GM18520 (cell line): ENCODE results near the gene AJM1.

Experiments
- ATAC-seq: cut with Tn5 transposase; IDR thresholded peaks from one replicate; pipeline ENCODE4 v1.9.1; 2021; ENCODE audit not compliant: unreplicated experiment

AJM1 gene

DNA sequence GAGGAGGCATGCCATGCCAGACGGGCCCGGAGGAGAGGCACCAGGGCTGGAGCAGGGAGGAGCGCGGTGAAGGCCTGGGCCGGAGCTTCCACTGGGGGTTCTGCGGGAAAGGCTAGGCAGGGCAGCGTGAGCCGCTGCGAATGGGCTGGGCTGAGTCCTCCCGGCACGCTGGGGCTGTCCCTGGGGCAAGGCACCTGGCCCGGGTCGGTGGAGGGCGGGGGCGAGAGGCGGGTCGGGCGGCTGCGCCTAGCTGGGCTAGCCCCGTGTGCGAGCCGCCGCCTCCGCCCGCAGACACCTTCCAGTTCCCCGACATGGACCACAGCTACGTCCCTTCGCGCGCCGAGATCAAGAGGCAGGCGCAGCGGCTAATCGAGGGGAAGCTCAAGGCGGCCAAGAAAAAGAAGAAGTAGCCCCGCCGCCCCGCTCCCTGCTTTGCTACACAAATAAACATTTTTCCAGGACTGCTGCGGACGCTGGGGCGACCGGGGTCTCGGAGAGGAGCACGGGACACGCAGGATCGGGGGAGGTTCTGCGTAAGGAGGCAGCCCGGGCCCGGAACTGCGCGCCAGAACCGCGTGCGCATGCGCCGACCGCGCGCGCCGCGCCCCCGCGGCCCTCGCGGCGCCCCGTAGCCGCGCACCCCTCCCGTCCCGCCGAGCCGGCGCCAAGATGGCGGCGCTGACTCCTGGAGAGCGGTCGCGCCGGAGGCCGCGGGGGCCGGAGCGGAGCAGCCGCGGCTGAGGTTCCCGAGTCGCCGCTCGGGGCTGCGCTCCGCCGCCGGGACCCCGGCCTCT lies 34.8 kb upstream of the AJM1 start, which contains the start of gene RABL6:
Gene RABL6 (plus strand): TSS at position 668 of the 794 bp plus-strand sequence. CDS start 249 bp downstream, outside the sequence.
- peak; percentile 61 for ATAC-seq

DNA sequence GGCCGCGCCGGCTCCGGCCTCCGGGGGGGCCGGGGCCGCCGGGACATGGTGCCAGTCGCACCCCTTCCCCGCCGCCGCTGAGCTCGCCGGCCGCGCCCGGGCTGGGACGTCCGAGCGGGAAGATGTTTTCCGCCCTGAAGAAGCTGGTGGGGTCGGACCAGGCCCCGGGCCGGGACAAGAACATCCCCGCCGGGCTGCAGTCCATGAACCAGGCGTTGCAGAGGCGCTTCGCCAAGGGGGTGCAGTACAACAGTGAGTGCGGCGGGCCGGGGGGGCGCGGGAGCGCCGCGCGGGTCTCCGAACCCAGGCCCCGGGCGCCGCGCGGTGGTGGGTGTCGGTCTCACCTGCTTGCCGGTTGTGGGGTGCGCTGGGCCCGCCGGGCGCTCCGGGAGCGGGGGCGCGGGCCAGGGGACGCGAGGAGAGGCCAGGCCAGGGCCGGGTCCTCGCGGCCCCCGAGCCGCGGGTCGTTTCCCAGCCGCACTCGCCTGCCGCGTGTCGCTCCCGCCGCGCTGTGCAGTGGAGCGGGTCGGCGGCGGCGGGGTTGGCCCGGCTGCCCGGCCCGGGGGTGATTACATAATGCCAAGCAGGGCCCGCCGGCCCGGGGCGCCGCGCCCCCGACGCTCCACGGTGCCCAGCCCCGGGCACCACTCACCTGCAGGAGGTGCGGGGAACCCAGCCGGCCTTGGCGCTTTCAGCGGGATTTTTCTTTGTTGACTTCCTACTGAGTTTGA lies 34.0 kb upstream of the AJM1 start:
- ATAC-seq: peak; percentile 25

DNA sequence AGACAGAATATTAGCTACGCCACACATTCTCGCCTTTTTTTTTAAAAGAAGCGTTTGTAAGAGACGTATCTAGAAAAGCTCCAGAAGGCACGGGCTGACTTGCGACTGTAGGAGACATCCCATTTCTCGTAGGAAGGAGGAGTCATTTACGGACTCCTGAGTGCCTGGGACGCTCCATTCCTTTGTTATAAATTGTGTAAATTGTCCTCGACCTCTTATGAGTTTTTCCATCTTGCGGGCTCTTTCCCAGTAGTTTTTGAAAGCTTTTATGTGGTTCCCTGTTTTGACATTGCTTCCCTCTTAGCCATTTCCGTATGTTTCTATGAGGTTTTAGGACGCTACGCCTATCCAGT lies 33.5 kb upstream of the AJM1 start:
- no peak for ATAC-seq

DNA sequence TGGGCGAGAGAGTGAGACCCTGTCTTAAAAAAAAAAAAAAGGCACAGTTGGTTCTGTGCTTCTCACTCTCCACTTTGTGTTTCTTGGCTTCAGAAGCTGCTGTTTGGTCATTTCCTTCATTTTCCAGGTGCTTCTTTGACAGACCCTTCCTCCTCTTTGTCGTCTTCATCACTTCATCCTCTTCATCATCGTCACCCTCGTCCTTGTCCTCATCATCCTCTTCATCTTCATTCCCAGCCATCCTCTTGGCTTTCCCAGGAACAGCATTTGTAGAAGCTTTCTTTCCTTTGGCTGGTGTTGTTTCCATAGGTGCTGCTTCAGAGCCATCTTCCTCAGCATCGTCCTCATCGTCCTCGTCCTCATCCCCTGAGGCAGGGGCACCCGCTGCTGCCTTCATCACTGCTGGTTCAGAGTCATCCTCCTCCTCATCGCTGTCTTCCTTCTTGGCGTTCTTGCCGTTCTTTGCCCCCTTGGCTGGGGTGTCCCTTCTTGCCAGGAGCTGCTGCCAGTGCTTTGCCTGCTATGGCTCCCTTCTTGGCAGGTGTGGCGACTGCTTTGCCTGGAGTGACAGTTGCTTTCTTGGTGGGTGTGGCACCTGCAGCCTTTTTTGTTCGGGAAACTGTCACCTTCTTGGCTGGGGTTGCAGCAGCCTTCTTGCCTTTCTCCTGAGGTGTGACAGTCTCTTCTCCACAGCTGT lies 27.4 kb upstream of the AJM1 start:
- no peak for ATAC-seq

DNA sequence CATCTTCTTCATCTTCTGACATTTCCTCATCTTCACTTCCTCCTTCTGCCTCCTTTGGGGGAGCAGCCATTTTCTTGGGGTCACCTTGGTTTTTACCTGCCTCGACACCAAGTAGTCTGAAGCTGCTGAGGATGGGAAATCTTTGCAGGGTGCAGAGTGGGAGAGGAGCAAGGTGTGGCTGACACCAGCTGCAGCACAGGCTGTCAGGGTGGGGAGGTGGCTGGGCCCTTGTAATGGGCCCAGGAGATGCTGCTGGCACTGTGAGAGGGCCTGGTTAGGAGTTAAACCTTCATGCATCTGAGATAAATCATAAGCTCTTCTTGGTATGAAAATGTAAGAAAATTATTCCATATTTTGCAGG lies 26.9 kb upstream of the AJM1 start:
- ATAC-seq: no peak

DNA sequence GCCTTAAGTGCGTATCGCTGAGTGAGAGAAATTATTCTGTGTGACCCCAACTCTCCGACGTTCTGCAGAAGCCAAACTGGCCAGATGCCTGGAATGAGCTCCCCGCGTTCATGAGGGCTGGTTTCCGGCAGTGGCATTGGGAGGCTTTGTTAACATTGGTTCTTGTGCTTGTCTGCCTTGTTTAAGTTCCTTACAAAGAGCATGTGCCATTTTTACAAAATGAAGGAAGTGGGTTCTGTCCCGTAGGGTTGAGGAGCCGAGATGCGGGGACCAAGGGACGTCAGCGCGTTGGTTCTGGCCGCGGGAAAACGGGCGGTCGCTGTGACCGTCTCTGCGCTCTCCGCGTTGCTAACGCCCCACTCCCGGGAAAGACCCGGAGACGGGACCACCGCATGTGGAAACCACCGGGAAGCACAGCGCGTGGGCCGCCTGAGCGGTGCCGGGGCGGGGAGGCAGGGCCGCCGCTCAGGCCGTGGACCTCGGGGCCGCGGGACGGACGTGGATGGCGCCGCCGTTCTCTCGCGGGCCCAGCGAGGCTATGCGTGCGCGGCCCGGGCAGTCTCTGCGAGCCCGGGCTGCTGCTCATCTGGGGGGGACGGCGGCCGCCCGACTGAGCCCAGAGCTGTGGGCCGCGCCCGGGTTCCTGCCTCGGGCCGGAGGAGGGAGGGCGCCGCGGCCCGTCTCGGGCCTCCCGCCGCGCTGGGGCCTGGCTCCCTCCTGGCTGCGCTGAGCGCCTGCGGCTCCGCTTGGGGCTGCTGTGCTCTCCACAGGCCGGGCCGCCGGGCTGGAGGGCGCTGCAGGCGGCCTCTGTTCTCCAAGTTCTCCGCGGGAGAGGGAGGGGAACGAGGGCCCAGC lies 21.1 kb upstream of the AJM1 start:
- ATAC-seq: no peak

DNA sequence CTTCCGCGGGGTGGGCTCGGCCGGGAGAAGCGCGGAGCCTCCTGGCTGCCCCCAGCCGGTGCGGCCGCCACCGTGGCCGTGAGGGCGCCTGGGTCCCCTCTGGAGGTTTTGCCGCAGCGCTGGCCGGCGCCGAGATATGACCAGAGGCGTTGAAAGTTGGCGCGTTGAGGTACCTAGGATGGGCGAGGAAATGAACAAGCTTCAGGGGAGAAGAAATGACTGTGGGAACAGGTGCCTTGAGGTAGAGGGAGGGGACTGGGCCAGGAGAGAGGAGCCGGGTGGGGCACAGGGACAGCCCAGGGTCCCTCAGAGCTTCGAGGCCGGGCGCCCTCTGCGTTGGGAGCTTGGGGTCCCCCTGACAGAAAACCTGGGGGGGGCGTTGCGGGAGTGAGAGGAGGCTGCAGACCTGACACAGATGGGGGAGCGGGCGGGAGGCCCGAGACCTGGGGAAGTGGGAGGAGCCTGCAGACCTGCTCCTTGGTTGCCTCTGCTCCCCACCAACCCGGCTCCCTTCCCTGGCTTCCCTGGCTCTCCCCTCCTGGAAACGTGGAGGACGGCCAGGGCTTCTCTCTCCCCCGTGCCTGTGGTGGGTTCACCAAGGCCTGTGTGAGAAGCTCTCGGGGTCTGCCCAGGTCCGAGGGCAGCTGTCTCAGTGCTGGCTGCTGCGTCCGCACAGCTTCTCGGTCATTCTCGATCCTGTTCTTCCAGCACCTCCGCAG lies 20.3 kb upstream of the AJM1 start:
- no peak for ATAC-seq

DNA sequence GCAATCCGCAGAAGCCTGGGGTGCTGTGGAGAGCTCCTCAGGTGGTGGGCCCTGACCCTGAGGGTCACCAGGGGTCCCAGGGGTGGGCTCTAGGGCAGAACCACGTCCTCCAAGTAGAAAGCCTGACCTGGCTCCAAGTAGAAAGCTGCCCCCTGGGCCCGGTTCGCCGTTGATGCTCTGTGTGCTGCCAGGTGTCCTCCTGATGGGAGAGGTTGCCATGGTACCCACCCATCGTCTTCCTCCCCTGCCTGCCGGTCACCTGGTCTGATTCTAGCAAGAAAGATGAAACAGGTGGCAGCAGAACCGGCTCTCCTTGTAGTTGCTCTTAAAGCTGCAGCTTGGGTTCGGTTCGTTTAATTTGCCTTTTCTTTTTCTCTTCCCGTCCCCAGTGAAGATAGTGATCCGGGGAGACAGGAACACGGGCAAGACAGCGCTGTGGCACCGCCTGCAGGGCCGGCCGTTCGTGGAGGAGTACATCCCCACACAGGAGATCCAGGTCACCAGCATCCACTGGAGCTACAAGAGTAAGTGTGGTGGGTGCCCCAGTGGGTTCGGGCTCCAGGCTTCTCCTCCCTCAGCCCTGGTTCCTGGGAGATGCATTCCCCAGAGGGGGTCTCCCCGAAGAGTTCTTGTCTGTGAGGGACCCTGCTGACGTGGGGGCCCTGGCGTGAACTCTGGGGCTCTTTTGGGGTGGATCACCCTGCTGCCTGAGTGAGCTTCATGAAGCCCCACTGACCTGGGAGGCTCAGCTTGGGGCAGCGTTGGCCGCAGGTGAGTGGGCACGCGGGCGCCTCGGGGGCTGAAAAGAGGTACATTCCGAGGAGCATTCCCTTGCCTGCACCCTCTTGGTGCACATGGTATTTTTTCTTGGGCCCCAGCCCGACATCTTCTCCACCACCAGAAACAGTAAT lies 18.9 kb upstream of the AJM1 start:
- no peak for ATAC-seq

DNA sequence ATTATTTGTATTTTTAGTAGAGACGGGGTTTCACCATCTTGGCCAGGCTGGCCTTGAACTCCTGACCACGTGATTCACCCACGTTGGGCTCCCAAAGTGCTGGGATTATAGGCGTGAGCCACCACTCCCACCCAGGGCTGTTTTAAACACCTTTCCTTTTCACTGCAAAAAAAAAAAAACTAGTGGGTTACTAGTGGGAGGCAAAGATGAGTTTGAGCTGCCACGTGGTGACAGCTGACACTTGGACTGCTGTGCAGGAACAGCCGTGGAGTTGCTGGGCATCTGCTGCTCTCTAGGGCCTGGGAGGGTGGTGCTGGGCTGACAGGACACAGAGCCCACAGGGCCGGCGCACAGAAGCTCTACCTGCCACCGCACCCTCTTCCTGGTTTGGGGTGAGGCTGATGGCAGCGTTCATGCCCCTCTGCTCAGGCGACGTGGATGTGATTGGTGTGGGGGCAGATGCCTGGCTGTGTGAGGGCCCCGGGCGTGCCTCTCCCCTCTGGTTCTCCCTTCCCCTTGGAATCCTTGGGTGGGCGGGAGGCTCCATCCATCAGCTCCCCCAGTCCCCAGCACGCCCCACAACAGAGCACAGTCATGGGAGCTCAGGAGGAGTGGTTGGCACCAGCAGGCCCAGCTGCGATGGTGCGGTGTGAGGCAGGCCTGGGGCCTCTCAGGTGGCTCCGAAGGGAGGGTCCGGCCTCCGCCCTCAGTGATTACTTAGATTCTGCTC lies 17.6 kb upstream of the AJM1 start:
- no peak for ATAC-seq

DNA sequence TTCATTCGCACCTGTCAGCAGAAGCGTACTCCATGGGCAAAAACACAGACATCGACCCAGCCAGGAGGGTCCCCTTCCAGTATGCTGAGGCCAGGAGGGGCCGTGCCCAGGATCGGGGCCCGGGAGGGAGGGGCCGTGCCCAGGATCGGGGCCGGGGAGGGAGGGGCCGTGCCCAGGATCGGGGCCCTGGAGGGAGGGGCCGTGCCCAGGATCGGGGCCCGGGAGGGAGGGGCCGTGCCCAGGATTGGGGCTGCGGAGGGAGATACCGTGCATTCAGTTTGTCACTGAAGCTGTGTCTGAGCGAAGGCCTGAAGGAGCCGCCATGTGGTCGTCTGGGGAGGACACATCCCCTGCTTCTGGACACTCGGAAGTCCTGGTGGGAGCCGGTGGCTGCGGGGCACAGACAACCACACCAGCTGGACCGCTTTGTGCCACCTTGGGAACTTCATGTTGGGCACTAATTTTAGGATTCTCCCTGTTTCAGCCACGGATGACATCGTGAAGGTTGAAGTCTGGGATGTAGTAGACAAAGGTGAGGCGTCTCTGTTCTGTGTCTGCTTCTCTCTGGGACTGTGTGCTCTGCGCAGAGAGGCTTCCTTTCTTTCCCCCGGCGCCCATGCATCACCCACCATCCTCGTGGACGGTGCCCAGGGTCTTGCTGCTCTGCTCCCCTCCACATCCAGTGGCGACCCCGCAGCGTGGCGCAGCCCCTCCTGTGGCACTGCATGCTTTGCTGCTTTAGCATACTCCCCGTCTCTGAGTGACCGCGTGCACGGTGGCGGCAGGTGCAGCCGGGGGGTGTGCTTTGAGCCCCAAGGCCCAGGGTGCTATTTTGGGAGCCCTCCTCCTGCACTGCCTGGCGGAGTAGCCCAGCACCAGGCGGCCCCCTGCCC lies 16.7 kb upstream of the AJM1 start:
- no peak for ATAC-seq

DNA sequence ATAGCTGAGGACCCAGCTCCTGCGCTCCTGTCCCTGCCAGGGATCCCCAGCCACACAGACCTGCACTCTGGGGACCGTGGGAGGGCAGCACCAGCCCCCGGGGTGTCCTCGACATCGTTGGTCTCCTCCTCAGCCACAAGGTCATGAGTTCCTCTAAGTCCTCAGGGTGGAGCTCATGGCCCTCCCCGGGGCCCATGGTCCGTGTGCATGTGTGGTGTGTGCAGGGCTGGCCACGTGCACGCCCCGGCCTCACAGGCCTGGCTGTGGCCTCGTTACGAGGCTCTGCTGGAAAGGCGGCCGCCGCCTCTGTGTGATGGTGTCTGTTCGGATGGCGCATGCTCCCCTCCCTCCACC lies 16.1 kb upstream of the AJM1 start:
- no peak for ATAC-seq

DNA sequence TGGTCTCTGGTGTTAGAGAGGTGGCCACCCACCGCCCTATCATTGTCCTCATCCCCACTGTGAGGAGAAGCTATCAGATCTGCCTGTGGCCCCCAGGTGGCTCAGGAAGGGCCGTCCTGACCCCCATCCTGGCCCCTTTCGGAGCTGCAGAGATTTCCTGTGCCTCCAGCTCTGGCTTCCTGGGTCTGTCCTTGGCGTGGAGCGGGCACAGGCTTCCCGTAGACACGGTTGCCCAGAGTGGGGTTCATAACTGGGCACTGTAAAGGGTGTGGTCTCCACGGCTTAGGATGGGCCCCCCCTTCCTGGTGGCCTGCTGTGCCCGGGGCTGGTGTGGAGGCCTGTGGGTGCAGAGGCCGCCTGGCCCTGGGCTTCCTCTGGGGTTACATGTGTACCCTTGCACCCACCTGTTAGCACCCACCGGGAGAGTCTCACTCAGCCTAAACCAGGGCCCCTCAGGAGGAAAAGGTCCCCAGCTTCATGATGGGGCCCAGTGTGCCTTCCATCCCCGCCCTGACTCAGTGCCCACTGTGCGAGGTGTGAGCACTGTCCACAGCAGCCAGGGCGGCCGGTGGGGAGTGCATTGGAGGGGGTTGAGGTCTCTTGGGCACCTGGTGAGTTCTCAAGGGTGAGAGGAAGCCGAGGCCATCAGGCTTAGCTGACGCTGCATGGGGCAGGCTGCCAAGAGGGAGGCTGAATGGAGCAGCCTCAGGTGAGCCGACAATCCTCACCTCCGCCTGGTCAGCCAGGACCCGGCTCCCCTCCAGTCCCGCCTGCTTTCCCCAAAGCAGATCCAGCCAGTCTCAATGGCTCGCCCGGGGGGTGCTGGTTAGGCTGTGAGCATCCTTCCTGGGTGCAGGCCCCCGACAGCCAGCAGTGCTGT lies 15.3 kb upstream of the AJM1 start:
- ATAC-seq: no peak

DNA sequence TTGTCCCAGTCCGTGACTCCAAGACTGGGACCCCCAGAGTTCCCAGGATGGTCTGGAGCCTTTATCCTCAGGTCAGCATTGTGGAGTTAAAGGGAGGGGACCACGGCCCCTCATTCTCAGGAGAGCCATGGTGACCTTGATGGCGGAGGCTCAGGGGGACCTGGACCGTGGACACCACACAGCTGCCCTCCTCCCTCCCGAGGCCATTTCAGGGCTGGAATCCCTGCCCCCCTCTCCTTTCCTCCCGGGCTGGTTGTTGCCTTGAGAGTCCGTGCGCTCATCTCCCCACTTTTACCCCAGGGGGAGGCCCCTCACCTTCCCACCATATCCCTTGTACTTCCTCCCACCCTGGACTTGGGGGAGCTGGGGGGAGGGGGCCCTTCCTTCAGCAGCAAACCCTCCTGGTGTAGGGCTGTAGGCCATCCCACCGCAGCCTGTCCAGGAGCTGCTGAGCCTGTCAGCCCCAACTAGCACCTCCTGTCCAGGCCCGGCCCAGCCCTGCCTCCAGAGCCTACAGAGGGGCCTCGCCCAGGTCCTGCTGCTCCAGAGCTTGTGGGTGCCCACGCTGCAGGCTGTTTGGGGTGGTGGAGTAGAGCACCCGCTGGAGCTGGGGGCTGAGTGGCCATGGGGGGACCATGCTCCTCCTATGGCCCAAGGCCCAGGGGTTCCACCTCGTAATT lies 14.3 kb upstream of the AJM1 start:
- no peak for ATAC-seq

DNA sequence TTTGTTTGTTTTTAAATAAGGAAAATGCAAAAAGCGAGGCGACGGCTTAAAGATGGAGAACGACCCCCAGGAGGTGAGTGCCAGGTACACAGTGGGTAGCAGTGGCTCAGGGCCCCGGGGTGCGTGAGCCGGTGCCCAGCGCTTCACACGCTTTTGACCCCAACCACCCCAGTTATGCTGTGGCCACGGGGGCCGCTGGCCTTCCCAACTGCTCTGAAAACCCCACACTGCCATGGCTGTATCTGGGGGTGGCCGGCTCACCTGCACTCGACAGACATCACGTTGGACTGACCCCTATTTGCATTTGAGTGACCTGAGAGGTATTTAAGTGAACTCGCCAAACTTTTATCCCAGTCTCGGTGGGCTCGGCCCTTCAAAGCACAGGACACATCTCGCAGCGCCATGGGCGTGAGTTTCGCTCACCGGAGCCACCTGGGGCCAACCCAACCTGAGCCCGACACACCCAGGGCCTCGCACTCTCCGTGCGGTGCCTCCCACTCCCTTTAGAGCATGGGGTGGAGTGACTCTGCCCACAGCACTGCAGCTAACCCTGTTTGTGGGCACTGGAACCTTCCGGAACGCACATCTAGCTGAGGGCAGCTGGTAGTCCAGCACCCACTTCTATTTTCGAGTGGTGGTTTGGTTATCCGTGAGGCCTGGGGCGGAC lies 13.7 kb upstream of the AJM1 start:
- no peak for ATAC-seq

DNA sequence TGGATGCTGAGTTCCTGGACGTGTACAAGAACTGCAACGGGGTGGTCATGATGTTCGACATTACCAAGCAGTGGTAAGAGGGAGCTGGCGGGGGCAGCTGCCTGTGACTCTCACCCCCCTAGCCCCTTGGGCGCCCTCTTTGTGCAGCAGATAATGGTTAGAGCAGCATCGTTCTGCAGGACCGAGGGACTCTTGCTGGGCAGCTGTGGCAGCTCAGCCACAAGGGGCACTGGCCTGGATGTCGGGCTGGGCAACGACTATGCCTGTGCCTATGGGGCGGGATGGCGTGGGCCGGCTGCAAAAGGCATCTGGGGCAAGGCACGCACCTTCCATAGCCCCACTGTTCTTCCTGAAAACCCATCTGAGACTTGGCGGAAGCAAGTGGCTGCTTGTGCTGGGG lies 12.9 kb upstream of the AJM1 start:
- no peak for ATAC-seq
